CD4-positive, alpha-beta T cell treated with Interleukin-17A for 1 hour (primary cell): ENCODE data around the gene SERINC4.

Experiments
- DNase-seq: peaks from one replicate; pipeline ENCODE4 v3.0.0-alpha.2; 2020

SERINC4 gene

GRCh38 chr15:43795997-43796396 is 4.0 kb downstream of the SERINC4 start:
- no peak for DNase-seq

GRCh38 chr15:43795197-43795596 is 4.8 kb downstream of the SERINC4 start:
- DNase-seq: no peak

GRCh38 chr15:43794269-43795037 is 5.6 kb downstream of the SERINC4 start:
- DNase-seq: no peak

GRCh38 chr15:43793647-43794046 is 6.4 kb downstream of the SERINC4 start:
- DNase-seq: no peak

- DNase-seq: peak; percentile 59
Measured at GRCh38 chr15:43792761-43793476, 7.1 kb downstream of the SERINC4 start.

GRCh38 chr15:43791993-43792760 is 7.8 kb downstream of the SERINC4 start, which contains the start of gene SERF2:
TSS of gene SERF2 (plus strand) at chr15:43792320. CDS start at chr15:43792377, 57 bp downstream.
- DNase-seq: peak; percentile 100

- no peak for DNase-seq
Measured at GRCh38 chr15:43789409-43789808, 10.6 kb downstream of the SERINC4 start.

- no peak for DNase-seq
Measured at GRCh38 chr15:43779016-43779415, 21.0 kb downstream of the SERINC4 start.

- DNase-seq: peak; percentile 88
Measured at GRCh38 chr15:43777267-43777914, 22.6 kb downstream of the SERINC4 start.

GRCh38 chr15:43776718-43777266 is 23.2 kb downstream of the SERINC4 start, which contains the start of gene ELL3:
TSS of gene ELL3 (minus strand) at chr15:43776966. CDS start at chr15:43776901, 65 bp downstream.
- peak; percentile 82 for DNase-seq

- DNase-seq: no peak
Measured at GRCh38 chr15:43776101-43776717, 23.8 kb downstream of the SERINC4 start.

- DNase-seq: no peak
Measured at GRCh38 chr15:43775411-43775965, 24.5 kb downstream of the SERINC4 start.

- DNase-seq: no peak
Measured at GRCh38 chr15:43774062-43774461, 26.0 kb downstream of the SERINC4 start.

- DNase-seq: no peak
Measured at GRCh38 chr15:43772624-43773023, 27.4 kb downstream of the SERINC4 start.

GRCh38 chr15:43771816-43772215 is 28.2 kb downstream of the SERINC4 start:
- DNase-seq: no peak

- peak; percentile 71 for DNase-seq
Measured at GRCh38 chr15:43769584-43770228, 30.3 kb downstream of the SERINC4 start.

- no peak for DNase-seq
Measured at GRCh38 chr15:43763819-43764446, 36.1 kb downstream of the SERINC4 start.

GRCh38 chr15:43762824-43763223 is 37.2 kb downstream of the SERINC4 start:
- DNase-seq: no peak

GRCh38 chr15:43751885-43752284 is 48.1 kb downstream of the SERINC4 start:
- DNase-seq: no peak

GRCh38 chr15:43749690-43750345 is 50.2 kb downstream of the SERINC4 start:
- peak; percentile 82 for DNase-seq
